GM12878 (cell line): ENCODE data around the gene FREM3. TPM values are rescaled to one million over a fixed set of nuclear protein-coding genes. Genes with fewer than 3 reads are reported as not detected.

Source experiments
- ATAC-seq: fragments of 200-7000 bp; cut with Tn5 transposase; 3 replicates; pipeline ENCODE4 v1.9.1; 2020; ENCODE audit warnings: mild to moderate bottlenecking, moderate library complexity
- BruUV-seq: library from RNA; stranded (reverse); fragments of 400-500 nt; replicated peaks from 2 replicates; lab custom pipeline; 2021; lab: Mats Ljungman, UMichigan
- CTCF ChIA-PET: fragments of 300-600 bp; sonication (Branson Sonifier 250); formaldehyde crosslinking; extraction: SDS; loops from one replicate; lab custom pipeline; 2021; ENCODE audit warnings: inconsistent platforms; lab: Yijun Ruan, JAX
- POLR2A ChIA-PET: fragments of 350-600 bp; formaldehyde crosslinking; extraction: SDS; loops from one replicate; lab custom pipeline; 2021; ENCODE audit warnings: inconsistent platforms; lab: Charles Lee
- RAD21 ChIA-PET: fragments of 300-600 bp; sonication (Branson Sonifier 250); formaldehyde crosslinking; loops from one replicate; lab custom pipeline; 2023; ENCODE audit warnings: antibody characterized with exemption; ENCODE audit not compliant: unreplicated experiment; lab: Charles Lee
- SMC1A ChIA-PET: fragments of 300-600 bp; sonication (Branson Sonifier 250); formaldehyde crosslinking; loops from one replicate; lab custom pipeline; 2023; ENCODE audit not compliant: unreplicated experiment, uncharacterized antibody; lab: Charles Lee
- DNase-seq: peaks from one replicate; pipeline ENCODE4 v3.0.0-alpha.2; 2011; ENCODE audit warnings: low read depth, low spot score
- FAIRE-seq: peaks from 3 replicates; lab custom pipeline; 2011; peaks lifted over from hg19 to GRCh38; lab: Jason Lieb, UNC
- H2AFZ ChIP-seq: 2 replicates; pipeline ENCODE4 v1.6.0; 2011; ENCODE audit warnings: low read depth, low read length, control low read depth; ENCODE audit not compliant: control insufficient read depth
- H3K27ac ChIP-seq: 2 replicates; pipeline ENCODE4 v1.5.1; 2011; ENCODE audit warnings: control low read depth; ENCODE audit not compliant: control insufficient read depth, insufficient read depth
- H3K27me3 ChIP-seq, 2 experiments: replicated peaks in 1 of 2; 2 replicates each; pipeline versions ENCODE4 v1.6.0 to v1.6.1; 2011; ENCODE audit warnings: low read length in 1 of 2; ENCODE audit not compliant: control insufficient read depth in 2 of 2, insufficient read depth in 2 of 2
- H3K36me3 ChIP-seq, 2 experiments: 2 replicates each; pipeline ENCODE4 v1.5.1; 2011; ENCODE audit warnings: low read length in 1 of 2; ENCODE audit not compliant: control insufficient read depth in 2 of 2, insufficient read depth in 2 of 2
- H3K4me1 ChIP-seq: 2 replicates; pipeline ENCODE4 v1.6.1; 2011; ENCODE audit warnings: mild to moderate bottlenecking, low read length, moderate library complexity, mixed read lengths; ENCODE audit not compliant: control insufficient read depth, insufficient read depth
- H3K4me2 ChIP-seq: 2 replicates; pipeline ENCODE4 v1.6.0; 2011; ENCODE audit warnings: control low read depth; ENCODE audit not compliant: control insufficient read depth, insufficient read depth
- H3K4me3 ChIP-seq: fragments of 200-600 bp; sonication (generic); 2 replicates; pipeline ENCODE4 v1.5.1; 2016
- H3K79me2 ChIP-seq: 2 replicates; pipeline ENCODE4 v1.6.0; 2011; ENCODE audit warnings: low read length; ENCODE audit not compliant: control insufficient read depth, insufficient read depth
- H3K9ac ChIP-seq: 2 replicates; pipeline ENCODE4 v1.8.0; 2011; ENCODE audit warnings: low read length, control low read depth, mixed read lengths; ENCODE audit not compliant: control insufficient read depth, insufficient read depth
- H3K9me3 ChIP-seq: replicated peaks from 3 replicates; pipeline ENCODE4 v1.5.1; 2011; ENCODE audit warnings: mild to moderate bottlenecking, low read length; ENCODE audit not compliant: control insufficient read depth, insufficient read depth
- H4K20me1 ChIP-seq: 2 replicates; pipeline ENCODE4 v1.6.0; 2011; ENCODE audit not compliant: control insufficient read depth, insufficient read depth
- CREM ChIP-seq: IDR thresholded peaks from 2 replicates; pipeline ENCODE4 v1.6.1; 2014; ENCODE audit warnings: antibody characterized with exemption, low read depth
- GATAD2B ChIP-seq: fragments of 450-650 bp; conservative IDR thresholded peaks from 2 replicates; pipeline ENCODE4 v1.6.1; 2017; ENCODE audit warnings: low read depth, mild to moderate bottlenecking, moderate library complexity
- MYB ChIP-seq: fragments of 150-350 bp; IDR thresholded peaks from 2 replicates; pipeline ENCODE4 v1.6.1; 2014; ENCODE audit warnings: mild to moderate bottlenecking, low read depth, low read length, borderline replicate concordance
- NBN ChIP-seq: fragments of 450-650 bp; IDR thresholded peaks from 2 replicates; pipeline ENCODE4 v1.6.1; 2016
- PAX8 ChIP-seq: fragments of 450-650 bp; IDR thresholded peaks from 2 replicates; pipeline ENCODE4 v1.6.1; 2017; ENCODE audit warnings: mild to moderate bottlenecking, moderate library complexity
- POLR2A ChIP-seq: IDR thresholded peaks from 2 replicates; pipeline ENCODE4 v1.6.1; 2011; ENCODE audit warnings: low read depth, mild to moderate bottlenecking, low read length
- RAD21 ChIP-seq: IDR thresholded peaks from 2 replicates; pipeline ENCODE4 v1.6.1; 2011; ENCODE audit warnings: mild to moderate bottlenecking, low read depth, low read length, moderate library complexity; ENCODE audit not compliant: insufficient read depth
- RUNX3 ChIP-seq: IDR thresholded peaks from 2 replicates; pipeline ENCODE4 v1.6.1; 2012; ENCODE audit warnings: low read length, inconsistent platforms
- STAT1 ChIP-seq: fragments of 450-650 bp; conservative IDR thresholded peaks from 2 replicates; pipeline ENCODE4 v1.6.1; 2014; ENCODE audit warnings: antibody characterized with exemption, mild to moderate bottlenecking
- STAT3 ChIP-seq: IDR thresholded peaks from 2 replicates; pipeline ENCODE4 v1.6.1; 2011; ENCODE audit warnings: low read depth, low read length, improper control_type of control experiment
- TARDBP ChIP-seq: IDR thresholded peaks from 2 replicates; pipeline ENCODE4 v1.6.1; 2016; ENCODE audit warnings: borderline replicate concordance
- TBL1XR1 ChIP-seq: IDR thresholded peaks from 2 replicates; pipeline ENCODE4 v1.6.1; 2012; ENCODE audit warnings: low read depth, low read length, improper control_type of control experiment
- ZNF384 ChIP-seq: IDR thresholded peaks from 2 replicates; pipeline ENCODE4 v1.6.1; 2012; ENCODE audit warnings: low read depth, mild to moderate bottlenecking, low read length, improper control_type of control experiment, borderline replicate concordance
- ZNF622 ChIP-seq: fragments of 450-650 bp; IDR thresholded peaks from 2 replicates; pipeline ENCODE4 v1.6.1; 2017; ENCODE audit warnings: mild to moderate bottlenecking, inconsistent platforms
- WGBS: methylation state at CpG from one replicate; pipeline ENCODE4 v1.1.6; 2016; ENCODE audit warnings: low lambda C conversion rate; ENCODE audit not compliant: insufficient replicate concordance, insufficient coverage; ENCODE audit errors: missing lambda C conversion rate; 5-methylcytosine and 5-hydroxymethylcytosine counted together
- in situ Hi-C: fragments of 300-500 bp; cut with MboI; formaldehyde crosslinking; loops from 9 replicates; pipeline ENCODE4 v1.14.3; 2018; ENCODE audit warnings: mixed read lengths
- intact Hi-C: fragments of 100-400 bp; cut with micrococcal nuclease; formaldehyde crosslinking; loops from one replicate; pipeline ENCODE4 v1.14.2; 2022; ENCODE audit not compliant: unreplicated experiment
- polyA plus RNA-seq, 11 experiments: library from polyadenylated mRNA; depleted of rRNA in 4 of 11; unstranded in 6 of 11; stranded (reverse) in 5 of 11; fragments of >200 nt; fragmentation: Nextera tagmentation in 4 of 11; fragmentation: Illumina TruSeq in 1 of 11; extraction: Ambion mirVana in 4 of 11; extraction: Trizol in 1 of 11; gene quantifications; 1 replicate in 1 of 11; 2 replicates in 10 of 11; pipeline versions ENCODE4 v1.2.1 to v1.2.3, GENCODE V29; 2011 to 2016; ENCODE audit warnings: inconsistent platforms in 2 of 11, missing spikeins in 2 of 11, low read depth in 1 of 11
- total RNA-seq, 4 experiments: library from RNA; depleted of rRNA in 3 of 4; stranded (reverse); fragments of >200 nt in 3 of 4; fragmentation: Illumina TruSeq in 1 of 4; extraction: Trizol in 1 of 4; gene quantifications; 2 replicates each; pipeline versions ENCODE4 v1.2.1 to v1.2.3, GENCODE V29; 2013 to 2021
- TF ChIP-seq, protein P1 (sequence below), 3 experiments: IDR thresholded peaks in 2 of 3; conservative IDR thresholded peaks in 1 of 3; 2 replicates each; pipeline ENCODE4 v1.5.1; 2011; ENCODE audit warnings: low read depth in 3 of 3, low read length in 3 of 3, mild to moderate bottlenecking in 3 of 3, control low read depth in 2 of 3, moderate library complexity in 2 of 3, inconsistent platforms in 1 of 3, mixed read lengths in 1 of 3; ENCODE audit not compliant: control insufficient read depth in 2 of 3, insufficient read depth in 1 of 3; ENCODE audit errors: extremely low read depth in 1 of 3
- TF ChIP-seq, protein P2 (sequence below): fragments of 450-650 bp; IDR thresholded peaks from 2 replicates; pipeline ENCODE4 v1.6.1; 2016; ENCODE audit warnings: mild to moderate bottlenecking
- TF ChIP-seq, protein P3 (sequence below): IDR thresholded peaks from 2 replicates; pipeline ENCODE4 v1.6.1; 2012; ENCODE audit warnings: low read length, inconsistent platforms
- TF ChIP-seq, protein P4 (sequence below): IDR thresholded peaks from 2 replicates; pipeline ENCODE4 v1.6.1; 2011; ENCODE audit warnings: borderline replicate concordance, low read depth, mild to moderate bottlenecking, moderate library complexity, mixed read lengths, low read length; ENCODE audit not compliant: insufficient read depth; ENCODE audit errors: extremely low read length

FREM3 gene
- total and polyA plus RNA-seq, 10 of the 15 experiments (the other 5 are each of a cell fraction or from before 2014, with no cell fraction given), result not detected

DNA sequence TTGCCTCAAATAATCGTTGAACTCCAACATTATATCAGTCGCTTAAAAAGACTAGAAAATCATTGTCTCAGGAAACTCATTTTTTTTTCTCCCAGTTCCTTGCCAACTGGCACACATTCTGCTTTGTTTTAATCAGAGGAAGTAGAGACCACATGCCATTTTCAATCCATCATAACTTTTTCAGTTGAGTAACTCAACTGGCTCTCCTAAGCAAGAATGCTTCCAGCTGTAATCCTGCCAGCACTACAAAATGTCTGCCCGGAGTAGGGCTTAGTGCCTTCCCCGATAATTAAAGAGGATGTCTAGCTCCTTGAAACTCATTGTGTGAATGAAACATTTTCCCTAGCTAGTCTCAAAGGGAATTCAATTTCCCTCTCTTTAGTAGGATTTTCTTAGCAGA lies 33.0 kb downstream of the FREM3 start:
- Histone ChIP-seq H3K9ac (no peak overlapping the region), H4K20me1 (no peaks in the 10 kb centered on the region), H3K27ac (no peak overlapping the region), H3K79me2 (no peaks in the 10 kb centered on the region), H3K4me2 (no peak overlapping the region), H3K9me3 (no peaks in the 10 kb centered on the region), H3K4me3 (no peak overlapping the region), H3K27me3 (no peaks in the 10 kb centered on the region), H2AFZ (no peak overlapping the region), H3K36me3 (no peaks in the 10 kb centered on the region), H3K4me1 (peaks cover 6% of the 10 kb centered on the region)
- no peak for TF ChIP-seq POLR2A
- TF ChIP-seq, protein P1, sequence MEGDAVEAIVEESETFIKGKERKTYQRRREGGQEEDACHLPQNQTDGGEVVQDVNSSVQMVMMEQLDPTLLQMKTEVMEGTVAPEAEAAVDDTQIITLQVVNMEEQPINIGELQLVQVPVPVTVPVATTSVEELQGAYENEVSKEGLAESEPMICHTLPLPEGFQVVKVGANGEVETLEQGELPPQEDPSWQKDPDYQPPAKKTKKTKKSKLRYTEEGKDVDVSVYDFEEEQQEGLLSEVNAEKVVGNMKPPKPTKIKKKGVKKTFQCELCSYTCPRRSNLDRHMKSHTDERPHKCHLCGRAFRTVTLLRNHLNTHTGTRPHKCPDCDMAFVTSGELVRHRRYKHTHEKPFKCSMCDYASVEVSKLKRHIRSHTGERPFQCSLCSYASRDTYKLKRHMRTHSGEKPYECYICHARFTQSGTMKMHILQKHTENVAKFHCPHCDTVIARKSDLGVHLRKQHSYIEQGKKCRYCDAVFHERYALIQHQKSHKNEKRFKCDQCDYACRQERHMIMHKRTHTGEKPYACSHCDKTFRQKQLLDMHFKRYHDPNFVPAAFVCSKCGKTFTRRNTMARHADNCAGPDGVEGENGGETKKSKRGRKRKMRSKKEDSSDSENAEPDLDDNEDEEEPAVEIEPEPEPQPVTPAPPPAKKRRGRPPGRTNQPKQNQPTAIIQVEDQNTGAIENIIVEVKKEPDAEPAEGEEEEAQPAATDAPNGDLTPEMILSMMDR (IDR thresholded peaks at IDR 0.05 in 2 of 3, conservative IDR thresholded peaks at IDR 0.05 in 1 of 3; ENCODE audit: control insufficient read depth in 2 of 3, extremely low read depth in 1 of 3, insufficient read depth in 1 of 3, low read depth in 3 of 3, low read length in 3 of 3), result no peak
- TF ChIP-seq, protein P2, sequence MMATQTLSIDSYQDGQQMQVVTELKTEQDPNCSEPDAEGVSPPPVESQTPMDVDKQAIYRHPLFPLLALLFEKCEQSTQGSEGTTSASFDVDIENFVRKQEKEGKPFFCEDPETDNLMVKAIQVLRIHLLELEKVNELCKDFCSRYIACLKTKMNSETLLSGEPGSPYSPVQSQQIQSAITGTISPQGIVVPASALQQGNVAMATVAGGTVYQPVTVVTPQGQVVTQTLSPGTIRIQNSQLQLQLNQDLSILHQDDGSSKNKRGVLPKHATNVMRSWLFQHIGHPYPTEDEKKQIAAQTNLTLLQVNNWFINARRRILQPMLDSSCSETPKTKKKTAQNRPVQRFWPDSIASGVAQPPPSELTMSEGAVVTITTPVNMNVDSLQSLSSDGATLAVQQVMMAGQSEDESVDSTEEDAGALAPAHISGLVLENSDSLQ, result no peak
- TF ChIP-seq NBN, result no peak
- no peak for TF ChIP-seq ZNF622
- TF ChIP-seq PAX8, result no peak
- no peak for TF ChIP-seq STAT1
- TF ChIP-seq TBL1XR1, result no peak
- TF ChIP-seq RUNX3, result no peak
- TF ChIP-seq, protein P3, sequence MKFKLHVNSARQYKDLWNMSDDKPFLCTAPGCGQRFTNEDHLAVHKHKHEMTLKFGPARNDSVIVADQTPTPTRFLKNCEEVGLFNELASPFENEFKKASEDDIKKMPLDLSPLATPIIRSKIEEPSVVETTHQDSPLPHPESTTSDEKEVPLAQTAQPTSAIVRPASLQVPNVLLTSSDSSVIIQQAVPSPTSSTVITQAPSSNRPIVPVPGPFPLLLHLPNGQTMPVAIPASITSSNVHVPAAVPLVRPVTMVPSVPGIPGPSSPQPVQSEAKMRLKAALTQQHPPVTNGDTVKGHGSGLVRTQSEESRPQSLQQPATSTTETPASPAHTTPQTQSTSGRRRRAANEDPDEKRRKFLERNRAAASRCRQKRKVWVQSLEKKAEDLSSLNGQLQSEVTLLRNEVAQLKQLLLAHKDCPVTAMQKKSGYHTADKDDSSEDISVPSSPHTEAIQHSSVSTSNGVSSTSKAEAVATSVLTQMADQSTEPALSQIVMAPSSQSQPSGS, result no peak
- TF ChIP-seq, protein P4, sequence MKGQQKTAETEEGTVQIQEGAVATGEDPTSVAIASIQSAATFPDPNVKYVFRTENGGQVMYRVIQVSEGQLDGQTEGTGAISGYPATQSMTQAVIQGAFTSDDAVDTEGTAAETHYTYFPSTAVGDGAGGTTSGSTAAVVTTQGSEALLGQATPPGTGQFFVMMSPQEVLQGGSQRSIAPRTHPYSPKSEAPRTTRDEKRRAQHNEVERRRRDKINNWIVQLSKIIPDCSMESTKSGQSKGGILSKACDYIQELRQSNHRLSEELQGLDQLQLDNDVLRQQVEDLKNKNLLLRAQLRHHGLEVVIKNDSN, result no peak
- TF ChIP-seq STAT3, result no peak
- no peak for TF ChIP-seq GATAD2B
- TF ChIP-seq RAD21, result no peak
- TF ChIP-seq CREM, result no peak
- TF ChIP-seq ZNF384, result no peak
- no peak for TF ChIP-seq MYB
- TF ChIP-seq TARDBP, result no peak
- SMC1A ChIA-PET, result no interaction called here
- RAD21 ChIA-PET, result no interaction called here
- POLR2A ChIA-PET, result no interaction called here
- FAIRE-seq (no peak), DNase-seq (no peak), ATAC-seq (no peak)
- intact Hi-C loops, result no loop called here
- BruUV-seq, result no TSS peak
- in situ Hi-C loops, result no loop called here
- 36% methylated on average over 4 of the region's 4 CpGs for WGBS
- CTCF ChIA-PET, result no interaction called here
